ENCODE results near the gene PPM1H.

- TF ChIP-seq EP300 (IDR thresholded peaks at IDR 0.05) (no peak), CTCF (IDR thresholded peaks at IDR 0.05) (no peak), POLR2AphosphoS5 (IDR thresholded peaks at IDR 0.05) (no peak)
These were observed 253.6 kb downstream of the PPM1H start for GRCh38 chr12:62681306-62681705.

Data from stomach (tissue), 4 donors.